Gastroesophageal sphincter (tissue), 4 donors: ENCODE data around the gene SHANK1. TPM values are rescaled to one million over a fixed set of nuclear protein-coding genes. Genes with fewer than 3 reads are reported as not detected.

Source experiments
- ATAC-seq: fragments of 150-250 bp; one replicate; pipeline ENCODE4 v1.9.1; 2016; ENCODE audit warnings: mild to moderate bottlenecking, moderate library complexity
- H3K27ac ChIP-seq, 4 donors: fragments of 200-600 bp; sonication (generic) in 3 of 4; 1 replicate in 3 of 4; 2 replicates in 1 of 4; pipeline ENCODE4 v1.5.1; 2016 to 2019
- H3K27me3 ChIP-seq: fragments of 200-600 bp; sonication (generic); one replicate; pipeline ENCODE4 v1.5.1; 2019
- H3K36me3 ChIP-seq, 2 donors: fragments of 200-600 bp; sonication (generic); one replicate each; pipeline ENCODE4 v1.5.1; 2019; ENCODE audit warnings: control low read depth in 1 of 2
- H3K4me1 ChIP-seq, 3 donors: fragments of 200-600 bp; sonication (generic); 1 replicate in 2 of 3; 2 replicates in 1 of 3; pipeline ENCODE4 v1.5.1; 2016 to 2019; ENCODE audit warnings: control low read depth in 2 of 3
- H3K4me3 ChIP-seq, 2 donors: fragments of 200-600 bp; sonication (generic); one replicate each; pipeline ENCODE4 v1.5.1; 2019; ENCODE audit warnings: mild to moderate bottlenecking in 1 of 2, moderate library complexity in 1 of 2
- H3K9me3 ChIP-seq, 3 donors: fragments of 200-600 bp; sonication (generic); one replicate each; pipeline ENCODE4 v1.5.1; 2017 to 2019; ENCODE audit warnings: control low read depth in 2 of 3
- EP300 ChIP-seq: sonication (generic); formaldehyde crosslinking; IDR thresholded peaks from one replicate; pipeline ENCODE4 v1.6.1; 2017; ENCODE audit warnings: antibody characterized with exemption, mild to moderate bottlenecking
- POLR2A ChIP-seq, 2 donors: fragments of 450-650 bp; IDR thresholded peaks; one replicate each; pipeline ENCODE4 v1.6.1; 2017; ENCODE audit warnings: antibody characterized with exemption in 2 of 2, mild to moderate bottlenecking in 2 of 2, moderate library complexity in 1 of 2
- POLR2AphosphoS5 ChIP-seq: sonication (generic); formaldehyde crosslinking; IDR thresholded peaks from one replicate; pipeline ENCODE4 v1.6.1; 2017; ENCODE audit warnings: antibody characterized with exemption
- WGBS, 2 donors: methylation state at CpG; one replicate each; pipeline ENCODE4 v1.1.5; 2018; ENCODE audit warnings: low coverage in 1 of 2; 5-methylcytosine and 5-hydroxymethylcytosine counted together
- total RNA-seq, 4 donors: library from RNA; depleted of rRNA; stranded (reverse); fragments of >200 nt; gene quantifications; one replicate each; pipeline ENCODE4 v1.1.0, GENCODE V29; 2016
- TF ChIP-seq, protein P1 (sequence below), 4 experiments: fragments of 200-600 bp in 2 of 4; fragments of 450-650 bp in 2 of 4; sonication (generic) in 1 of 4; IDR thresholded peaks; one replicate each; pipeline ENCODE4 v1.5.1; 2017 to 2019; ENCODE audit warnings: antibody characterized with exemption in 4 of 4, mild to moderate bottlenecking in 2 of 4, moderate library complexity in 2 of 4

SHANK1 gene
- total RNA-seq, 4 donors from 2014 or later: 0.15 to 0.40 (median 0.31) TPM; not detected in 1

DNA sequence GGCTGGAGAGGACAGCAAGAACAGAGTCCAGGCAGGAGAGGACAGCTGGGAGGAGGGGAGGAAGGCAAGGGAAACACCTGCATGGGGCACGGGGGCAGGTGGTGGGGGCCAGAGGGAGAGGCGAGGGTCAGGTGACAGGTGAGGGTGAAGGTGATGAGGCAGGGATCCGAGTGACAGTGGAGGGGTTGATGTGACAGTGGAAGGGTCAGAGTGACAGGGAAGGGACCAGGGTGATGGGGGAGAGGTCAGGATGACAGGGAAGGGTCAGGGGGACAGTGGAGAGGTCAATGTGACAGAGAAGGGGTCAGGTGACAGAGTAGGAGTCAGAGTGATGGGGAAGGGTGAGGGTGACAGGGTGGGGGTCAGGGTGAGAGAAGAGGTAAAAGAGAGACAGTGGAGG lies 41.3 kb downstream of the SHANK1 start:
- TF ChIP-seq EP300 (no peak), POLR2AphosphoS5 (no peak), POLR2A (IDR thresholded peaks at IDR 0.05) (no peak)
- TF ChIP-seq, protein P1, sequence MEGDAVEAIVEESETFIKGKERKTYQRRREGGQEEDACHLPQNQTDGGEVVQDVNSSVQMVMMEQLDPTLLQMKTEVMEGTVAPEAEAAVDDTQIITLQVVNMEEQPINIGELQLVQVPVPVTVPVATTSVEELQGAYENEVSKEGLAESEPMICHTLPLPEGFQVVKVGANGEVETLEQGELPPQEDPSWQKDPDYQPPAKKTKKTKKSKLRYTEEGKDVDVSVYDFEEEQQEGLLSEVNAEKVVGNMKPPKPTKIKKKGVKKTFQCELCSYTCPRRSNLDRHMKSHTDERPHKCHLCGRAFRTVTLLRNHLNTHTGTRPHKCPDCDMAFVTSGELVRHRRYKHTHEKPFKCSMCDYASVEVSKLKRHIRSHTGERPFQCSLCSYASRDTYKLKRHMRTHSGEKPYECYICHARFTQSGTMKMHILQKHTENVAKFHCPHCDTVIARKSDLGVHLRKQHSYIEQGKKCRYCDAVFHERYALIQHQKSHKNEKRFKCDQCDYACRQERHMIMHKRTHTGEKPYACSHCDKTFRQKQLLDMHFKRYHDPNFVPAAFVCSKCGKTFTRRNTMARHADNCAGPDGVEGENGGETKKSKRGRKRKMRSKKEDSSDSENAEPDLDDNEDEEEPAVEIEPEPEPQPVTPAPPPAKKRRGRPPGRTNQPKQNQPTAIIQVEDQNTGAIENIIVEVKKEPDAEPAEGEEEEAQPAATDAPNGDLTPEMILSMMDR (IDR thresholded peaks at IDR 0.05): no peak
- 45 to 50% methylated on average over 1 to 3 of the region's 3 CpGs for WGBS, 2 donors
- peaks cover 83% of the 10 kb centered on the region for H3K27me3 ChIP-seq

DNA sequence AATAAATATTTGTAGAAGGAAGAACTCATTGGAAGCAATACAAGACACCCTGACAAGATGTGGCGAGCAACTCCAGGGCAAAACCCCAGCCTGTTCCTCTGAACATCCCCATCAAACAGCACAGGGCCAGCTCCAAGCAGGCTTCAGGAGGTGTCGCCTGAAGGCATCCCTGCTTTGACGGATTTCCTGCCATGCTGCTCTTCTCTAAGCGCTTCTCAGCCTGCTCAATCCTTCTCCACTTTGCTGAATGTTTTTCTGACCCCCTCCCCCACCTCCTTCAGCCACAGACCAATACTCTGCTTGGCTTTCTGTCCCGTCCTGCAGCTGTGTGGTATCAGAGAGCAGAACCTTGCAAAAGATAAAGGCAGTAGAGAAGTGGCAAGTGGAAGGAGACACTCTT lies 42.0 kb downstream of the SHANK1 start:
- ATAC-seq: no peak
- Histone ChIP-seq H3K36me3 (no peaks in the 10 kb centered on the region), H3K4me1 (peaks cover 0 to 6% (median 2%) of the 10 kb centered on the region in 3 donors), H3K9me3 (peaks cover 0 to 7% (median 0%) of the 10 kb centered on the region in 3 donors), H3K27ac (no peak overlapping the region), H3K27me3 (peaks cover 83% of the 10 kb centered on the region), H3K4me3 (no peak overlapping the region)
- TF ChIP-seq, protein P1 (IDR thresholded peaks at IDR 0.05): no peak
- TF ChIP-seq POLR2AphosphoS5: no peak
- no peak for TF ChIP-seq EP300
- TF ChIP-seq POLR2A (IDR thresholded peaks at IDR 0.05): no peak
- 33 to 46% methylated on average over 3 to 4 of the region's 5 CpGs for WGBS, 2 donors

More for the DNA sequence above, 41.3 kb downstream of the SHANK1 start:
- Histone ChIP-seq H3K4me1 (peaks cover 0 to 6% (median 2%) of the 10 kb centered on the region in 3 donors), H3K27ac (no peak overlapping the region), H3K36me3 (no peaks in the 10 kb centered on the region), H3K9me3 (peaks cover 0 to 7% (median 0%) of the 10 kb centered on the region in 3 donors), H3K4me3 (no peak overlapping the region)
- ATAC-seq: no peak

DNA sequence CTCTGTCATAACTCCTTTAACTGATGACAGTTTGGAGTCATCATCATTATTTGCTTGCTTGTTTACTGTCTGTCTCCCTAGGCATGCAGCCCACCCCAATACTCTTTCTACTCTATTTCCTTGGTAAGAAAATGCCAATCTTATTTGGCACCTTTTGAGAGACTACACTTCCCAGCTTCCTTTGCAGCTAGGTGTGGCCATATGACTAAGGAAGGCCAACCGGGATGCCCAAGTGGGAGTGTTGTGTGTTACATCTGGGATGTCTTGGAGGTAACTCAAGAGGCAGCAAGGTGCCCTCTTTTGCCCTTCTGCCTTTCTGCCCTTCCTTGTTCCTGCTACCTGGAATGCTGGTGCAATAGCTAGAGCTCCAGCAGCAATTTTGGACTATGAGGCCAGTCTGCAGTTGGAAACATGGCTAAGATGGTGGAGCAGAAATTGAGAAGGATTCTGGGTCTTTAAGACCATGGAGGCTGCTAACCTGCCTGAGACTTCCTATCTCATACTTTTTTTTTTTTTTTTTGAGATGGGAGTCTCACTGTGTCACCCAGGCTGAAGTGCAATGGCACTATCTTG lies 42.9 kb downstream of the SHANK1 start:
- Histone ChIP-seq H3K4me3 (no peak overlapping the region), H3K27me3 (peaks cover 81% of the 10 kb centered on the region), H3K4me1 (peaks cover 0 to 6% (median 2%) of the 10 kb centered on the region in 3 donors), H3K27ac (no peak overlapping the region), H3K36me3 (no peaks in the 10 kb centered on the region), H3K9me3 (peaks cover 0 to 7% (median 0%) of the 10 kb centered on the region in 3 donors)
- TF ChIP-seq POLR2A (IDR thresholded peaks at IDR 0.05) (no peak), EP300 (no peak), POLR2AphosphoS5 (no peak)
- TF ChIP-seq, protein P1 (IDR thresholded peaks at IDR 0.05): no peak
- 50 to 100% methylated on average over 1 of the region's 1 CpG for WGBS, 2 donors
- no peak for ATAC-seq

DNA sequence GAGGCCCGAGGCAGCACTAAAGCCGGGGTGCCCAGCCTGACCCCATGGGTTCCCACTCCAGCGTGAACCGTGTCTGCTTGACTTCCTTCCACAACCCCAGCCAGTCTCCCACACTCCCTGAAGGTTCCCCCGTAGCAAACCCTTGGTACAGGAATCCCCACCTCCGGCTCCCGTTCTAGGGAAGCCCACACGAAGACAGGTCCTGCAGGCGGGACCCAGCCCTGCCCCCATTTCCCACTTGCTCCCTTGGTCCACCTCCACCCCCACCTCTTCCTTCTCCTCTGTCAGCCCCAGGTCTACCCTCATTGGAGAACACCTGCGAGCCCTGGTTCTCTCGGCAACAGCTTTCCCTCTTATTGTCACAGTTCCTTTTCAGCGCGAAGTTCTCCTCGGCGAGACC lies 46.5 kb downstream of the SHANK1 start:
- ATAC-seq: no peak
- H3K9me3 ChIP-seq: peaks cover 0 to 7% (median 0%) of the 10 kb centered on the region in 3 donors
- no peak overlapping the region for H3K27ac ChIP-seq
- no peaks in the 10 kb centered on the region for H3K36me3 ChIP-seq
- peaks cover 0 to 6% (median 0%) of the 10 kb centered on the region in 3 donors for H3K4me1 ChIP-seq
- 14 to 17% methylated on average over 9 of the region's 15 CpGs for WGBS, 2 donors
- H3K27me3 ChIP-seq: peaks cover 93% of the 10 kb centered on the region
- no peak for TF ChIP-seq POLR2AphosphoS5
- TF ChIP-seq, protein P1 (IDR thresholded peaks at IDR 0.05): no peak
- no peak for TF ChIP-seq EP300
- TF ChIP-seq POLR2A (IDR thresholded peaks at IDR 0.05): no peak
- no peak overlapping the region for H3K4me3 ChIP-seq

DNA sequence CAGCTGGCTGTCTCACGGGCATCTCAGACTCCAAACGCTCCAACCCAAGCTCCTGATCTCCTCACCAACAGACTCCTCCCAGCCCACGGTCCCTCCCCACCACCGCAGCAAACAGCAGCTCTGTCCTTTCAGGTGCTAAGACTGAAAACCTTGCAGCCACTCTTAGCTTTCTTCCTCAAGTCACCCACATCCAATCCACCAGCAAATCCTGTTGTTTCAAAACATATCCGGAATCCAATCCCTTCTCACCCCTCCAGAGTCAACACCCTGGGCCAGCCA lies 49.6 kb downstream of the SHANK1 start:
- Histone ChIP-seq H3K9me3 (no peaks in the 10 kb centered on the region), H3K27me3 (peaks cover 96% of the 10 kb centered on the region), H3K4me3 (no peak overlapping the region), H3K36me3 (no peaks in the 10 kb centered on the region), H3K4me1 (peaks cover 0 to 29% (median 10%) of the 10 kb centered on the region in 3 donors), H3K27ac (no peak overlapping the region)
- 28 to 49% methylated on average over 5 of the region's 5 CpGs for WGBS, 2 donors
- no peak for ATAC-seq
- TF ChIP-seq, protein P1 (IDR thresholded peaks at IDR 0.05): no peak
- no peak for TF ChIP-seq POLR2AphosphoS5
- TF ChIP-seq POLR2A (IDR thresholded peaks at IDR 0.05): no peak
- no peak for TF ChIP-seq EP300
